ENCODE measurements around the gene FIGNL2.

GRCh38 chr12:51873251-51873994, 24.9 kb upstream of the FIGNL2 start:
- TF ChIP-seq, protein P1, sequence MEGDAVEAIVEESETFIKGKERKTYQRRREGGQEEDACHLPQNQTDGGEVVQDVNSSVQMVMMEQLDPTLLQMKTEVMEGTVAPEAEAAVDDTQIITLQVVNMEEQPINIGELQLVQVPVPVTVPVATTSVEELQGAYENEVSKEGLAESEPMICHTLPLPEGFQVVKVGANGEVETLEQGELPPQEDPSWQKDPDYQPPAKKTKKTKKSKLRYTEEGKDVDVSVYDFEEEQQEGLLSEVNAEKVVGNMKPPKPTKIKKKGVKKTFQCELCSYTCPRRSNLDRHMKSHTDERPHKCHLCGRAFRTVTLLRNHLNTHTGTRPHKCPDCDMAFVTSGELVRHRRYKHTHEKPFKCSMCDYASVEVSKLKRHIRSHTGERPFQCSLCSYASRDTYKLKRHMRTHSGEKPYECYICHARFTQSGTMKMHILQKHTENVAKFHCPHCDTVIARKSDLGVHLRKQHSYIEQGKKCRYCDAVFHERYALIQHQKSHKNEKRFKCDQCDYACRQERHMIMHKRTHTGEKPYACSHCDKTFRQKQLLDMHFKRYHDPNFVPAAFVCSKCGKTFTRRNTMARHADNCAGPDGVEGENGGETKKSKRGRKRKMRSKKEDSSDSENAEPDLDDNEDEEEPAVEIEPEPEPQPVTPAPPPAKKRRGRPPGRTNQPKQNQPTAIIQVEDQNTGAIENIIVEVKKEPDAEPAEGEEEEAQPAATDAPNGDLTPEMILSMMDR (IDR thresholded peaks at IDR 0.05): no peak
- TF ChIP-seq POLR2A (IDR thresholded peaks at IDR 0.05): no peak
